GM21390 (cell line): ENCODE measurements around the gene CASZ1.

Experiments used
- ATAC-seq: cut with Tn5 transposase; IDR thresholded peaks from one replicate; pipeline ENCODE4 v1.9.1; 2021; ENCODE audit not compliant: unreplicated experiment

Gene CASZ1

GRCh38 chr1:10777749-10778574 lies 18.5 kb downstream of the CASZ1 start:
- no peak for ATAC-seq

- no peak for ATAC-seq
Observed at GRCh38 chr1:10776190-10776905, 20.1 kb downstream of the CASZ1 start.

GRCh38 chr1:10775763-10776162 lies 20.7 kb downstream of the CASZ1 start:
- no peak for ATAC-seq

- ATAC-seq, result no peak
Observed at GRCh38 chr1:10774615-10775310, 21.7 kb downstream of the CASZ1 start.

GRCh38 chr1:10773851-10774614 lies 22.4 kb downstream of the CASZ1 start:
- ATAC-seq, result no peak

- ATAC-seq, result no peak
Observed at GRCh38 chr1:10773376-10773775, 23.1 kb downstream of the CASZ1 start.

- no peak for ATAC-seq
Observed at GRCh38 chr1:10772711-10773110, 23.7 kb downstream of the CASZ1 start.

- no peak for ATAC-seq
Observed at GRCh38 chr1:10771789-10772188, 24.7 kb downstream of the CASZ1 start.

GRCh38 chr1:10768552-10768951 lies 27.9 kb downstream of the CASZ1 start:
- ATAC-seq, result no peak

- no peak for ATAC-seq
Observed at GRCh38 chr1:10767282-10767681, 29.2 kb downstream of the CASZ1 start.

- ATAC-seq, result no peak
Observed at GRCh38 chr1:10765734-10766478, 30.5 kb downstream of the CASZ1 start.

GRCh38 chr1:10765304-10765703 lies 31.1 kb downstream of the CASZ1 start:
- no peak for ATAC-seq

- ATAC-seq, result no peak
Observed at GRCh38 chr1:10764296-10764798, 32.1 kb downstream of the CASZ1 start.

- no peak for ATAC-seq
Observed at GRCh38 chr1:10762875-10763274, 33.6 kb downstream of the CASZ1 start.

GRCh38 chr1:10762153-10762523 lies 34.3 kb downstream of the CASZ1 start:
- no peak for ATAC-seq

GRCh38 chr1:10761503-10762152 lies 34.8 kb downstream of the CASZ1 start:
- no peak for ATAC-seq

- no peak for ATAC-seq
Observed at GRCh38 chr1:10760566-10761502, 35.6 kb downstream of the CASZ1 start.

- ATAC-seq, result no peak
Observed at GRCh38 chr1:10759413-10760200, 36.8 kb downstream of the CASZ1 start.
